ENCODE results near the gene ABCA4.

DNA sequence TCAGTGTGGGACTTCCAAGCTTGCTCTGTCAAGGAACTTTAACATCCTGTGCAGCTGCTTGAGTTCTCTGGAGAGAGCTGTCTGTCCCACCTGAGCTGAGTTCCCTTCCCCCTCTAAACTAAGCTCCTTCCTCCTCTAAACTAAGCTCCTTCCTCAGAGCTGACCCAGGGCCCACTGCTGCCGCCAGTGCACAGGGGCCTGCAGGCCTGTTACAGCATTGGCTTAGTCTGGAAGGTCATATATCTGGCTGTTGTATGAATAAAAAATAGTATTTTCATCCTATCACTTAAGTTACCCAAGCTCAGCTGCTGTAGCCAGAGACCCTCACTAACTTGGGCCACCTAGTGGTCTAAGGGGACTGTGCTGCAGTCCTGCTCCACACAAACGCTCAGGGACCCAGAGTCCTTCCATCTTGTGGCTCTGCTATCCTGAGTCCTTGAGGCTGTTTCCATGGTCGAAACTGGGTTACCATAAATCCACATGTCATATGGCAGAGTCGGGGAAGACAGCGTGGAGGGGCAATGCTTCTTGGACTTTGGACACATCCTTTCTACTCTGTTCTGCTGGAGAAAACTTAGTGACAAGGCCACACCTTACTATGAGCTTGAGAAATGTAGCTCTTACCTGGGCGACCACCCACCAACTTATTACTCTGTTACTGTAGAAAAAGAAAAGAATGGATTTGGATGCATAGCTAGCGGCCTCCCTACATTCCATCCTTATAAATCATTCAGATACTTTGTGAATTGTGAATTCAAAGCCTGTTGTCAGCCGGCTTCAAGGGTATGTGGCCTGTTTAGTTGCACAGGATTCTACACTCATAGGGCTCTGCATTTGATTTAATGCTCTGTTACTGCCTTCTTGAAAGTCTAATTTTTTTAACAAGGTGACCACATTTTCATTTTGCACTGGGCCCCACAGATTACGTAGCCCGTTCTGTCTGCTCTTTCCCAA is 140.4 kb downstream of the ABCA4 start:
- TF ChIP-seq, protein P1, sequence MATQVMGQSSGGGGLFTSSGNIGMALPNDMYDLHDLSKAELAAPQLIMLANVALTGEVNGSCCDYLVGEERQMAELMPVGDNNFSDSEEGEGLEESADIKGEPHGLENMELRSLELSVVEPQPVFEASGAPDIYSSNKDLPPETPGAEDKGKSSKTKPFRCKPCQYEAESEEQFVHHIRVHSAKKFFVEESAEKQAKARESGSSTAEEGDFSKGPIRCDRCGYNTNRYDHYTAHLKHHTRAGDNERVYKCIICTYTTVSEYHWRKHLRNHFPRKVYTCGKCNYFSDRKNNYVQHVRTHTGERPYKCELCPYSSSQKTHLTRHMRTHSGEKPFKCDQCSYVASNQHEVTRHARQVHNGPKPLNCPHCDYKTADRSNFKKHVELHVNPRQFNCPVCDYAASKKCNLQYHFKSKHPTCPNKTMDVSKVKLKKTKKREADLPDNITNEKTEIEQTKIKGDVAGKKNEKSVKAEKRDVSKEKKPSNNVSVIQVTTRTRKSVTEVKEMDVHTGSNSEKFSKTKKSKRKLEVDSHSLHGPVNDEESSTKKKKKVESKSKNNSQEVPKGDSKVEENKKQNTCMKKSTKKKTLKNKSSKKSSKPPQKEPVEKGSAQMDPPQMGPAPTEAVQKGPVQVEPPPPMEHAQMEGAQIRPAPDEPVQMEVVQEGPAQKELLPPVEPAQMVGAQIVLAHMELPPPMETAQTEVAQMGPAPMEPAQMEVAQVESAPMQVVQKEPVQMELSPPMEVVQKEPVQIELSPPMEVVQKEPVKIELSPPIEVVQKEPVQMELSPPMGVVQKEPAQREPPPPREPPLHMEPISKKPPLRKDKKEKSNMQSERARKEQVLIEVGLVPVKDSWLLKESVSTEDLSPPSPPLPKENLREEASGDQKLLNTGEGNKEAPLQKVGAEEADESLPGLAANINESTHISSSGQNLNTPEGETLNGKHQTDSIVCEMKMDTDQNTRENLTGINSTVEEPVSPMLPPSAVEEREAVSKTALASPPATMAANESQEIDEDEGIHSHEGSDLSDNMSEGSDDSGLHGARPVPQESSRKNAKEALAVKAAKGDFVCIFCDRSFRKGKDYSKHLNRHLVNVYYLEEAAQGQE (IDR thresholded peaks at IDR 0.05; ENCODE audit: insufficient read depth in 1 of 2, low read depth in 2 of 2, low read length in 2 of 2) = no peak
- TF ChIP-seq TAF1 (IDR thresholded peaks at IDR 0.05; ENCODE audit: borderline replicate concordance, insufficient read depth, low read length) (no peak), POLR2AphosphoS5 (IDR thresholded peaks at IDR 0.05; ENCODE audit: low read depth, low read length) (no peak)

Data from PFSK-1 (cell line).